ENCODE data around the gene BARX2. TPM values are rescaled to one million over a fixed set of nuclear protein-coding genes. Genes with fewer than 3 reads are reported as not detected.

BARX2 gene
- total RNA-seq, 1 experiment from 2014 or later: 0.12 TPM

DNA sequence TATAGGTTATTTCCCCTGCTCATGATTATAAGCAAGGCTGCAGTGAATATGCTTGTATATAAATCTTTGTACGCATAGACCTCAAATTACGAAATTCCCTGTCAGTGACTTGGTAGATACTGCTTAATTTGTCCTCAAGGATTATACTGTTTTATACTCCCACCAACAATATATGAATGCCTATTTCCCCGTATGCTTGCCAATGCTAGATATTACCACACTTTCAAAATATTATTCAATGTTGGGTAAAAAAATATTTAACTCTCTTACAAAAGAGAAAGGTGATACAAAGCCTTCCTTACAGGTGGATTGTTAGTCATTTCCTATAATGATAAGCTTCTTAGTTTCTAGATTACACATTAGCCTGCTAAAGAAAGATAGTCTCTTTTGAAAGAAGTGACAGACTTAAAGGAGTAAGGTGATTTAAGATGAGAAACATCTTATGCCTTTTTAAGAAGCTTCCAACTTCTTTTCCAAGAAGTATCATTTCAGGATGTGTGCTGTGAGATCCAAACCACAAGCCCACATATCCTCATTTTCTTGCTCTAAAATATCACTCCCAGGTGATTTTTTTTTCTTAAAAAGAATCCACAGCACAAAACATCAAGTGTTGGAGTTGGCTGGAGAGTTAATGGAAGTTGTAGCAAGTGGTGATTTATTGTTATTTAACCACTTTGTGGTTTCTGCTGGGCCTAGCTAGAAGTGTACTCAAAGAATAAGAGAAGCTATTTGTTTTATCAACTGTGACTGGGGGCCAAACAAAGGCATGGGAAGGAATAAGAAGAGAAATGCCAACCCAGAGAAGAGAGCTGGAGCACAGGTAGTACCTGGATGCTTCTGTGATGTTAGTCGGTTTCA lies 59.2 kb downstream of the BARX2 start:
- H3K9ac ChIP-seq (ENCODE audit: low read length): no peak overlapping the region
- H4K20me1 ChIP-seq (ENCODE audit: insufficient read depth): no peaks in the 10 kb centered on the region
- ATAC-seq: no peak
- no peak overlapping the region for H2AFZ ChIP-seq (ENCODE audit: low read depth, low read length, poor library complexity, severe bottlenecking)
- H3K9me2 ChIP-seq (ENCODE audit: insufficient read depth): no peaks in the 10 kb centered on the region
- DNase-seq (ENCODE audit: low read depth, low spot score): no peak
- no peaks in the 10 kb centered on the region for H3K27me3 ChIP-seq (ENCODE audit: insufficient read depth, low read length)
- TF ChIP-seq MAX (IDR thresholded peaks at IDR 0.05) (no peak), JUND (IDR thresholded peaks at IDR 0.05) (no peak)
- POLR2A ChIA-PET: no interaction called here
- RAD21 ChIA-PET (ENCODE audit: low non-redundant PET in 1 of 2, low total read pairs in 2 of 2, uncharacterized antibody in 2 of 2, unreplicated experiment in 2 of 2): no interaction called here
- H3K4me1 ChIP-seq (ENCODE audit: control insufficient read depth in 1 of 2, insufficient read depth in 2 of 2, low read length in 2 of 2): no peaks in the 10 kb centered on the region
- H3K4me3 ChIP-seq (replicated peaks in 1 of 2; ENCODE audit: low read depth in 1 of 2, low read length in 2 of 2): no peak overlapping the region
- intact Hi-C loops (cut with micrococcal nuclease): no loop called here
- H3K79me2 ChIP-seq (ENCODE audit: insufficient read depth, low read length): no peaks in the 10 kb centered on the region
- H3K4me2 ChIP-seq (ENCODE audit: low read length): no peak overlapping the region
- no peaks in the 10 kb centered on the region; a peak in 1 of 4 replicates for H3K9me3 ChIP-seq (ENCODE audit: control insufficient read depth in 1 of 2, insufficient read depth in 1 of 2, low read depth in 1 of 2, low read length in 2 of 2)
- H3K27ac ChIP-seq (ENCODE audit: low read depth, low read length): no peak overlapping the region
- no peaks in the 10 kb centered on the region for H3K36me3 ChIP-seq (ENCODE audit: control insufficient read depth in 1 of 2, insufficient read depth in 2 of 2, low read length in 2 of 2)
- no TSS peak for BruUV-seq (replicated peaks)
- CTCF ChIA-PET: no interaction called here

GRCh38 chr11:129435499-129436245 lies 60.0 kb downstream of the BARX2 start:
- CTCF ChIA-PET: no interaction called here
- no peak overlapping the region for H3K27ac ChIP-seq (ENCODE audit: low read depth, low read length)
- DNase-seq (ENCODE audit: low read depth, low spot score): no peak
- no peak for TF ChIP-seq ZFX (IDR thresholded peaks at IDR 0.05)
- TF ChIP-seq POLR2AphosphoS5 (IDR thresholded peaks at IDR 0.05; ENCODE audit: low read depth, low read length): no peak
- no peak for TF ChIP-seq EZH2phosphoT487 (IDR thresholded peaks at IDR 0.05; ENCODE audit: borderline replicate concordance)
- no peak for TF ChIP-seq TCF7L2 (IDR thresholded peaks at IDR 0.05; ENCODE audit: borderline replicate concordance, extremely low read depth, insufficient read depth, insufficient read length)
- TF ChIP-seq YY1 (IDR thresholded peaks at IDR 0.05; ENCODE audit: extremely low read depth, insufficient replicate concordance, low read depth, low read length): no peak
- TF ChIP-seq ZBTB33 (IDR thresholded peaks at IDR 0.05; ENCODE audit: extremely low read depth, insufficient replicate concordance, low read length): no peak
- TF ChIP-seq CEBPB (IDR thresholded peaks at IDR 0.05; ENCODE audit: low read depth): no peak
- no peak for TF ChIP-seq RAD21 (IDR thresholded peaks at IDR 0.05; ENCODE audit: low read depth)
- no peak for TF ChIP-seq EGR1 (IDR thresholded peaks at IDR 0.05; ENCODE audit: low read depth)
- TF ChIP-seq, protein P1, sequence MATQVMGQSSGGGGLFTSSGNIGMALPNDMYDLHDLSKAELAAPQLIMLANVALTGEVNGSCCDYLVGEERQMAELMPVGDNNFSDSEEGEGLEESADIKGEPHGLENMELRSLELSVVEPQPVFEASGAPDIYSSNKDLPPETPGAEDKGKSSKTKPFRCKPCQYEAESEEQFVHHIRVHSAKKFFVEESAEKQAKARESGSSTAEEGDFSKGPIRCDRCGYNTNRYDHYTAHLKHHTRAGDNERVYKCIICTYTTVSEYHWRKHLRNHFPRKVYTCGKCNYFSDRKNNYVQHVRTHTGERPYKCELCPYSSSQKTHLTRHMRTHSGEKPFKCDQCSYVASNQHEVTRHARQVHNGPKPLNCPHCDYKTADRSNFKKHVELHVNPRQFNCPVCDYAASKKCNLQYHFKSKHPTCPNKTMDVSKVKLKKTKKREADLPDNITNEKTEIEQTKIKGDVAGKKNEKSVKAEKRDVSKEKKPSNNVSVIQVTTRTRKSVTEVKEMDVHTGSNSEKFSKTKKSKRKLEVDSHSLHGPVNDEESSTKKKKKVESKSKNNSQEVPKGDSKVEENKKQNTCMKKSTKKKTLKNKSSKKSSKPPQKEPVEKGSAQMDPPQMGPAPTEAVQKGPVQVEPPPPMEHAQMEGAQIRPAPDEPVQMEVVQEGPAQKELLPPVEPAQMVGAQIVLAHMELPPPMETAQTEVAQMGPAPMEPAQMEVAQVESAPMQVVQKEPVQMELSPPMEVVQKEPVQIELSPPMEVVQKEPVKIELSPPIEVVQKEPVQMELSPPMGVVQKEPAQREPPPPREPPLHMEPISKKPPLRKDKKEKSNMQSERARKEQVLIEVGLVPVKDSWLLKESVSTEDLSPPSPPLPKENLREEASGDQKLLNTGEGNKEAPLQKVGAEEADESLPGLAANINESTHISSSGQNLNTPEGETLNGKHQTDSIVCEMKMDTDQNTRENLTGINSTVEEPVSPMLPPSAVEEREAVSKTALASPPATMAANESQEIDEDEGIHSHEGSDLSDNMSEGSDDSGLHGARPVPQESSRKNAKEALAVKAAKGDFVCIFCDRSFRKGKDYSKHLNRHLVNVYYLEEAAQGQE (IDR thresholded peaks at IDR 0.05; ENCODE audit: low read depth): no peak

More at GRCh38 chr11:129435499-129436245, 60.0 kb downstream of the BARX2 start:
- no peak overlapping the region for H3K9ac ChIP-seq (ENCODE audit: low read length)
- H3K27me3 ChIP-seq (ENCODE audit: insufficient read depth, low read length): no peaks in the 10 kb centered on the region
- RAD21 ChIA-PET (ENCODE audit: low non-redundant PET in 1 of 2, low total read pairs in 2 of 2, uncharacterized antibody in 2 of 2, unreplicated experiment in 2 of 2): no interaction called here
- no peaks in the 10 kb centered on the region for H3K9me2 ChIP-seq (ENCODE audit: insufficient read depth)
- H3K4me3 ChIP-seq (replicated peaks in 1 of 2; ENCODE audit: low read depth in 1 of 2, low read length in 2 of 2): no peak overlapping the region
- intact Hi-C loops (cut with micrococcal nuclease): no loop called here
- H3K79me2 ChIP-seq (ENCODE audit: insufficient read depth, low read length): no peaks in the 10 kb centered on the region
- no peak overlapping the region for H3K4me2 ChIP-seq (ENCODE audit: low read length)
- no peaks in the 10 kb centered on the region; a peak in 1 of 4 replicates for H3K4me1 ChIP-seq (ENCODE audit: control insufficient read depth in 1 of 2, insufficient read depth in 2 of 2, low read length in 2 of 2)
- no peaks in the 10 kb centered on the region for H3K36me3 ChIP-seq (ENCODE audit: control insufficient read depth in 1 of 2, insufficient read depth in 2 of 2, low read length in 2 of 2)
- no peaks in the 10 kb centered on the region; a peak in 1 of 4 replicates for H3K9me3 ChIP-seq (ENCODE audit: control insufficient read depth in 1 of 2, insufficient read depth in 1 of 2, low read depth in 1 of 2, low read length in 2 of 2)
- H4K20me1 ChIP-seq (ENCODE audit: insufficient read depth): no peaks in the 10 kb centered on the region
- ATAC-seq: no peak
- no peak overlapping the region for H2AFZ ChIP-seq (ENCODE audit: low read depth, low read length, poor library complexity, severe bottlenecking)
- POLR2A ChIA-PET: no interaction called here
- no TSS peak for BruUV-seq (replicated peaks)
